HG03135 (cell line): ENCODE measurements around the gene IGFL4.

ENCODE experiments used
- ATAC-seq: cut with Tn5 transposase; IDR thresholded peaks from one replicate; pipeline ENCODE4 v1.9.1; 2021; ENCODE audit warnings: mild to moderate bottlenecking, moderate library complexity; ENCODE audit not compliant: unreplicated experiment

IGFL4 gene

GRCh38 chr19:46022061-46022430 is 18.8 kb downstream of the IGFL4 start:
- ATAC-seq: no peak

DNA sequence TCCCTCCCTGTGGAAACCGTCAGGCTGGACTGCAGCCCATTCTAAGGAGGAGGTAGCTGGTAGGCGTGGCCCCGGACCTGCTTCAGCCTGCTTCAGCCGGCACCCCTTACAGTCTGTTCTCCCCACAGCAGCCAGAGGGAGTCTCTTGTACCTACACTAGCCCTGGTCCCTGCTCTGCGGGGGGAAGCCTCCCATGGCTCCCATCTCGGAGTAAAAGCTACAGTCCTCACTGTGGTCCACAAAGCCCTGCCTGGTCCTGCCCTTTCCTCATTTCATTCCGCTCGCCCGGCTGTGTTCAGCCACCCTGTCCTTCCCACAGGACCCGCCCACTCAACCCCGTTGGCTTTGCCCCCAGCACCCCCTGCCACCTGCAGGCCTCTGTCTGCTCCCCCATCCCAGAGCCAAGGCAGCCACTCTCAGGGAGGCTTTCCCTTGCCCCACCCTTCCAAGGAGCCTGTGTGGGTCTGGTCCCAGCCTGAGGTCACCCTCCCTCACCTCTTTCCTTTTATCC is 19.2 kb downstream of the IGFL4 start:
- ATAC-seq: no peak

DNA sequence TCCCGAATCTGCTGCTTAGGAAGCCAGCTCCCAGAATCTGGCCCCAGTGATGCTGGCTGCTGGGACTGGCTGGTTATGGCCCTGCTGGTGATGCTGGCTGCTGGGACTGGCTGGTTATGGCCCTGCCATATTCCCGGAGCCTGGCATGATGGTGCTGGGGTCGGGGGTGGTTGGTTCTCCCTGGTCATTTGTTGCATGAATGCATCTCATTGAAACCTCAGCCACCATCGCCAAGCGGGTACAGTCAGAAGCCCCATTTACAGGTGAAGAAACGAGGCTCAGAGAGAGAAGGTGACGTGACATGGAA is 20.0 kb downstream of the IGFL4 start:
- ATAC-seq: no peak

DNA sequence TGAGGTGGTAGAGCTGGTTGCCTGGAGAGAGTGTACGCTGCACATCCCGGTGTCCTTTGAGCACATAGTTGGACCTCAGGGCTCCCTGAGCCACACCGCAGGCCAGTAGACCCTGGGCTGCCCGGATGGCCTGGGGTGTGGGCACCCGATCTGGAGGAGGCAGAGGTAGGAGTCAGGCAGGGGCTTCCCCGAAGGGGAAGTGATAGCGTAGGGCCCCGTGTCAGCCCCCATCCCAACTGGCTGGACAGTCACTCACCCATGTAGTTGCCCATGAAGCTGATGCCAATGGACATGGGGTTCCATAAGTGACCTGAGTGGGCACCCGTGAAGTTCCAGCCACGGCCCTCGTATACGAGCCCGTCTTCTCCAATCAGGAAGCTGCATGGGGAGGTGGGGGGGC is 21.5 kb downstream of the IGFL4 start:
- no peak for ATAC-seq

- ATAC-seq: no peak
These were observed 22.0 kb downstream of the IGFL4 start for GRCh38 chr19:46018729-46019251.

- ATAC-seq: no peak
These were observed 22.7 kb downstream of the IGFL4 start for GRCh38 chr19:46017874-46018675.

DNA sequence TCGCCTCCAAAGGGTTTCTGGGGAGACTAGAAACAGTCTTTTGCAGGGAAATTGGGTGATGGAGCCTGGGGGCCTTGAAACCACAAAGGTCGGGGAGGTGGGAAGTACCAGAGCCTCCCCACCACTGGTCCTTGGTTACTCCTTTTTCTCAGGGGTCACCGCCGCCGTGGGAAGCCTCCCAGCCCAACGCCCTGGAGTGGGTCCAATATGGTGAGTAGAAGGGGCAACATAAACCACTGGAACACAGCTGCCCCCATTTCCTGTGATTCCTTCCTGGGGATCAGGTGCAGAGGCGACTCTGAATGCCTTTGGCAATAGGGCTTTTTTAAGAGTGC is 23.7 kb downstream of the IGFL4 start:
- no peak for ATAC-seq

DNA sequence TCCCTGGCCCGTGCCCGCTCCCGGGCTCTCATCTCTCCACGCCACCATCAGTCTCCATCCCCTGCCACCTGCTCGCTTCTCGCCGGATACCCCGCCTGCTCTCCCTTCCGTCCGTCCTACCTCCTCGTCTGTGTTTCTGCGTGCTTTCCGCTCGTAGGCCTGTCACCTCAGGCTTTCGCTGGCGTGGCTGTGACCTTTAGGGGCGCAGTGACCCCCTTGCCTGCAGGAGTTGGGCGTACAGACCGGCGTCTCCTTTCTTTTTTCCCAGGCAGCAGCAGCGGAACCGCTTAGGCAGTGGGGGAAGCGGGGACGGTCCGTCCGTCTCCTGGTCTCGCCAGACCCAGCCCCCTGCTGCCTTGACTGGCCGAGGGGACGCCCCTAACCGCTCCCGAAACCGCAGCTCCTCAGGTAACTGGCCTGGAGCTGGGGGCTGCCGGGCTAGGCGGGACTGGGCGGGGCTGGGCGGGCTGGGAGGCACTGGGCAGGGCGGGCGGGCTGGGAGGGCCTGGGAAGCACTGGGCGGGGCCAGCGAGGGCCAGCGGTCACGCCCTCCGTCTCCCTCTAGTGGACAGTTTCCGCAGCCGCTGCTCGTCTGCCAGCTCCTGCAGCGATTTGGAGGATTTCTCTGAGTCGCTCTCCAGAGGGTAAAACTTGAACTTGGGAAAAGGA is 24.2 kb downstream of the IGFL4 start:
- no peak for ATAC-seq

GRCh38 chr19:46015687-46016425 is 24.9 kb downstream of the IGFL4 start:
- ATAC-seq: no peak

DNA sequence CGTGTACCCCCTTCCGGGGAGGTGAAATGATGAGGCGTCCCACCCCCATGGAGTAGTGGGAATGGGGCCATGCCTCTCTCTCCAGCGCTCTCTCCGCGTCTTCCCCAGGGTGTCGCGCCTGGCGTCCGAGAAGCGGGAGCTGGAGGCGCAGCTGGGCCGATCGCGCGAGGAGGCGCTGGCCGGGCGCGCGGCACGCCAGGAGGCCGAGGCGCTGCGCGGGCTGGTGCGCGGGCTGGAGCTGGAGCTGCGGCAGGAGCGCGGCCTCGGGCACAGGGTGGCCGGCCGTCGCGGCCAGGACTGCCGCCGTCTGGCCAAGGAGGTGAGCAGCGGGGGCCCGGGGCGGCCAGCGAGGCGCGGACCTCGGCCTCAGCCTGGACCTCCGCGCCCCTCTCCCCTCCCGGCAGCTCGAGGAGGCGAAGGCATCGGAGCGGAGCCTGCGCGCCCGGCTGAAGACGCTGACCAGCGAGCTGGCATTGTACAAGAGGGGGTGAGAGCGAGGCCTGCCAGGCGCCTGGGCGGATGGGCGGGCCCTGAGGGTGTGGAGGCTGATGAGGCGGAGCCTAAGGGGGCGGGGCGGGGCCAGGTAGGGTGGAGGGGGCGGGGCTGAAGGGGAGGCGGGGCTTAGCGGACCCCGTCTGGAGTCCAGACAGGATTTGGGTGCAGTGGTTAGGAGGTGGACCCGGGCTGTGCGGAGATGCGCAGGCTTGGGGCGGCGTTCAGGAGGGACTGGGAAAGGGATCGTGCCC is 25.7 kb downstream of the IGFL4 start:
- ATAC-seq: no peak

DNA sequence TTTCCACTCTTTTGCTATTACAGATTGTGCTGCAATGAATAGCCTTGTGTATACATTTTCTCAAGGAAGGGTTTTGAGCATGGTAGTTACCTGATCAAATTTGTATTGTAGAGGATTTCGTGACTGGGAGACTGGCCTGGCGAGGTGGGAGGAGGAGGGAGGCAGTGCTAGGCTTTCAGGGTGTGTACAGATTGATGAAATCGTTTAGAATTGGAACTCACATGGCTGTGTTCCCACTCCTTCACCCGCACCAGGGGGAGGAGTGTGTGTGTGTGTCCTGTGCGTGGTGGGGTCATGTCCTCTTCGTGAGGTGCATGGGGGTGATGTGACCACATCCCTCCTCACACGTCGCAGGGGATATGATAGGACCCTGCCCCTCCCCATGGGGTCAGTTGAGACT is 26.3 kb downstream of the IGFL4 start:
- ATAC-seq: no peak

GRCh38 chr19:46009530-46010510 is 31.0 kb downstream of the IGFL4 start:
- ATAC-seq: no peak

DNA sequence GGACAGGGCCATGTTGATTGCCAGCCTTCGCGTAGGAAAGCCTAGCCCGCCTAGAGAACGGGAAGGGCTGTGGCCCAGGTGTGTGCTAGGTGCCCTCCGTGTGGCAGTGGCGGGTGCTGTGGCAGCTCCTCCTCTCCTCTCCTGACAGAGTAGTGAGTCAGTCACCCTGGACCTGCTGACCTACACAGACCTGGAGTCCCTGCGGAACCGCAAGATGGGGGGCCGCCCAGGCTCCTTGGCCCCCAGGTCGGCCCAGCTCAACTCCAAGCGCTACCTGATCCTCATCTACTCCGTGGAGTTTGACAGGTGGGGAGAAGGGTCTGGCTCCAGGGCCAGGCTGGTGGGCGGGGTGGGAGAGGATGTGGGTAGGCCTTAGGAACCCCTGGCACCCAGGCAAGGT is 34.4 kb downstream of the IGFL4 start:
- no peak for ATAC-seq

DNA sequence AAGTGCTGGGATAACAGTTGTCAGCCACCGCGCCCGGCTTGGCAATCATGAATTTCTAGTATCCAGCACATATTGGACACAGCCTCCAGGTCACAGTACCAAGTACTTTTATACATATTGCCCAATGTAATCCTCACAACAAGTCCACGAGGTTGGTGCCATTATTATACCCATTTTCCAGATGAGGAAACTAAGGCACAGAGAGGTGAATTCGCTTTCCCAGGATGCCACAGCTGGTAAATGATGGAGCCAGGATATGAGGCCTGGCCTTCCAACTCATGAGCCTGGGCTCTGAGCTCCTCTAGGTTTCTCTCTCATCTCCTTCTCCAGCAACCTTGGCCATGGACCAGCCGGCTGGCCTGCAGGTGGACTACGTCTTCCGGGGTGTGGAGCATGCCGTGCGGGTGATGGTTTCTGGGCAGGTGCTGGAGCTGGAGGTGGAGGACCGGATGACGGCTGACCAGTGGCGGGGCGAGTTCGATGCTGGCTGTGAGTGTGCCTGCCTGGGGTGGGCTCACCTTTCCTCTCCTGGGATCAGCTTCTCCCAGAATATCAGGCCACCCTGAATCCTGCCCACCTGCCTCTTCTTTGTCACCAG is 38.0 kb downstream of the IGFL4 start:
- ATAC-seq: no peak

DNA sequence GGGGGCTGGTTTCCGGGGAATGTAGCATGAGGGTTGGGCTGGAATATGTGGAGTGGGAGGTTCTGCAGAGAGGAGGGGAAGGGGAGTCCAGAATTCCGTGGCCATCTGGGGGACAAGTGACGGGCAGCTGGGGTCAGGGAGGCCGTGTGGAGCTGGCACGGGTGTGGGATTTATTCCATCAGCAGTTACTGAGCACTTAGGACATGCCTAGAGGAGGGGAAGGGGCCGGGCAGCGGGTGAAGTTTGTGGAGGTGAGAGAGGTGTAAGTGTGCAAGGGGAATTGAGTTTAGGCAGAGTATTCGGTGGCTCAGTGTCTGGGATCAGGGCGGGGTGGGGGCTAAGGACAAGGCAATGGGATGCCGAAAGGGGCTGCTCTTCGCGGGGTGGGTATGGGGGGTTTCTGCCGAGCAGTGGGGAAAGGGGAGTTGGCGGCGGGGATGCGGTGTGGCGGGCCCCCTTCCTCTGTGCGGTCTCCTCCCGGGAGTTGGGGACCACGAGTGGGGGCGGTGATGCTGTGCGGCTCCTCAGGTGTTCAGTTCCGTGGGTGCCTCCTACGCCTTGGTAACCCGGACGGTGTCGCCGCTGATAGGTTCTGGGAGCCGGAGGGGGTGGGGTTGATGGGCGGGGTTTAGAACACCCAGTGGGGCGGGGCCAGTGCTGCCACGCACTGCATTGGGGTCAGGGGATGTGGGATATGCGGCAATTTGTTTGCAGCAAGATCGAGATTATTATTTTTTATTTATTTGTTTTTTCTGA is 40.1 kb downstream of the IGFL4 start:
- no peak for ATAC-seq

DNA sequence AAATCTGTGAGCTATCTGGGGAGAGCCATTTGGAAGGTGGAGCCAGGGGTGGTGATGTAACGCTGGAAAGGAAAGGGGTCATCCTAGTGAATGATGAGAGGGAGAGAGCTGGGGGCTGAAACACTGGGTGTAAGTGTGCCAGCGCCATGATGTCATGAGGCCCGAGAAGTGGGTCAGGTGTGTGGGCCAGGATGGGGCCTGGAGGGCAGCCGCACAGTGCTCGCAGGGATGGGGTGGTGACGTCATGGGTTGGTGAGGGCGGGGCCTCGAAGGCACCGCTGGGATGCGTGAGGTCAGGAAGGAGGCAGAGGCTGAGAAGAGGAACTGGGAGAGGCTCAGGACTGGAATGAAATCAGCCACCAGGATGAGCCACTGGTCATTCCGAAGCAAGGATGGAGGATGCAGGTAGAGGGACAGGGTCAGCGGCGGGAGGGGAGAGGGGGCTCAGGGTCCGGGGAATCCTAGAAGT is 41.1 kb downstream of the IGFL4 start:
- ATAC-seq: no peak

GRCh38 chr19:45998834-45999233 is 42.0 kb downstream of the IGFL4 start:
- ATAC-seq: no peak

DNA sequence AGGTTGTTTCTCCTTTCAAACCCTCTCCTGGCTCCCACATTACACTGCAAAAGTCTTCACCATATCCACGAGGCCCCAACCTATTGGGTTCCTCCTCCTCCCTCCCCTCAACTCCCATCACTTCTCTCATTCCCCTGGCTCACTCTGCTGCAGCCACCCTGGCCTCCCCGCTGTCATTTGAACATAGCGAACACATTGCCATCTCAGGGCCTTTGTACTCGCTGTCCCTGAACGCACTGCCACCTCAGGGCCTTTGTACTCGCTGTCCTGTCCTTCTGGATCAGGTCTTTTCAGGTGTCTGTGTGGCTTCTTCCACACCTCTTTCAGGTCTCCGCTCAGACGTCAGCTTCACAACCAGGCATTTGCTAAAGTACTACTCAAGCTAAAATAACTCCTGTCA is 43.9 kb downstream of the IGFL4 start:
- no peak for ATAC-seq
